ENCODE data around the gene E2F1.

The E2F1 gene

DNA sequence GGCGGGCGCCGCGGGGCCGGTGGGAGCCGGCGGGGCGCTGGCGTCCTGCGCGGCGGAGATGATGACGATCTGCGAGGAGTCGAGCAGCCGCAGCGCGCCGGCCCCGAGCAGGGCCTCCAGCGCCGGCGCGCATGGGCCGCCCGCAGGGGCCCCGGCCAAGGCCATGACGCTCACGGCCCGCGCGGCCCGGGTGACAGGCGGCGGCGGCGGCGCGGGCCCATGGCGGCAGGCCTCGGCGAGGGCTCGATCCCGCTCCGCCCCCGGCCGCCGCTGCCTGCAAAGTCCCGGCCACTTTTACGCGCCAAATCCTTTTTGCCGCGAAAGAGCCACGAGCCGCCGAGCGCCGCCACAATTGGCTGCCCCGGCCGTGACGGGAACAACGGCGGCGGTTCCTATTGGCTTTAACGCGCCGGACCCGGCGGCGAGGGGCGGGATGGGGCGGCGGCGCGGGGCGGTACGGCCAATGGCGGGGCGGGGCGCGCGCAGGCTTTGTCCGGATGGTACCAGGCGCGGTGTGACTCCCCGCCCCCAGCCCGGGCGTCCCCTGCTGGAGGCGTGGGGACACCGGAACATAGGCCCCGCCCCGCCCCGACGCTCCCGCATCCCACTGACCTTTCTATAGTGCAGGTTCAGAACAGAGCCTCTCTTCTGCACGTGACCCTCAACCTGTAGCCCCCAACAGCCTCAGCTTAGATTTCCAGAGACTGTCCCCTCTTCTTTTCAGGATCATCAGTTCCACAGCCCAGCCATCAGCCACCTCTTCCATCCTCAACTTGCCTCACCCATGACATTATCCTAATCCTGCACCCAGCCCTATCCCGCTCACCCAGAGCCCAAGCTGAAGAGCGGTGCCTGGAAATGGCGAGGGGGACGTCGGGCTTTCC, at the start of gene E2F1:
TSS of gene E2F1 (minus strand) at position 286 of the 884 bp plus-strand sequence. CDS start at position 165, 121 bp downstream.
- FAIRE-seq = no peak

DNA sequence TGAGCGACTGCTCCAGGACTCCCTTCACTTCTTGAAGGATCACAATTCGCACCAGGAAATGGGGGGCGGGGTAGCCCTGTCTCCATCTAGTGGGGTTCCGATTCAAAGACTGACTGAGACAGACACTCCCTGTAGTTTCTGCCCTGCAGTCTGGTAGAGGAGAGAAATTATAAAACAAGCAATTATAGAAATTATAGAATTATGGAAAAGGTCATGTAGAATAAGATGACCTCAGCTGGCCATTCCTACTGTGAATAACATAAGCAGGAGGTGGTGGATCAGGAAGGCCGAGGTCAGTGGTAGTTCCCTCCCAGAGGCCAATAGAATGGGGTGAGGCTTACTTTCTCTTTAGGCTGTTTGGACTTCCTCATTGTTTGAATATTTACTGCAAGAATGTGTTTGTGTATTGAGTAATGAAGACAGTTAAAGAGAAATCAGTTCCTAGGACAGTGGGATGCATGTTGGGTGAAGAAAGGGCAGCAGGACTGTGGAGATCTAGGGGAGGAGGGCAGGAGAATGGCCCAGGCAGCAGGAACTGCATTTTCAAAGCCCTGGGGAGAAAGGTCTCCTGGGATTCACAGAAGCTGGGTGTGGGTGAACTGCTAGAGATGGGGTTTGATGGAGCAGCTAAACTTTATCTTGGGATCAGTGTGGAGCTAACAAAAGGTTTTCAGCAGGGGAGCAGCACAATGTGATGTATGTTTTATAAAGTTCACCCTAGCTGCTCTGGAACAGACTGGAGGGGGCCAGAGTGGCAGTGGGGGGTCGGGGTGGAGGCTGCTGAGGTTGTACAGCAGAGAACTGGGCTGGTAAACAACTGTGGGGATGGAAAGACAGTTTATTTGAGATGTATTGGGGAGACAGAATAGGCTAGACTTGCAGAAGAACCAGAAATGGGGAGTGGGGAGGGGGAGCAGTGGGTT, 47.7 kb upstream of the E2F1 start:
- FAIRE-seq = peak; percentile 12

DNA sequence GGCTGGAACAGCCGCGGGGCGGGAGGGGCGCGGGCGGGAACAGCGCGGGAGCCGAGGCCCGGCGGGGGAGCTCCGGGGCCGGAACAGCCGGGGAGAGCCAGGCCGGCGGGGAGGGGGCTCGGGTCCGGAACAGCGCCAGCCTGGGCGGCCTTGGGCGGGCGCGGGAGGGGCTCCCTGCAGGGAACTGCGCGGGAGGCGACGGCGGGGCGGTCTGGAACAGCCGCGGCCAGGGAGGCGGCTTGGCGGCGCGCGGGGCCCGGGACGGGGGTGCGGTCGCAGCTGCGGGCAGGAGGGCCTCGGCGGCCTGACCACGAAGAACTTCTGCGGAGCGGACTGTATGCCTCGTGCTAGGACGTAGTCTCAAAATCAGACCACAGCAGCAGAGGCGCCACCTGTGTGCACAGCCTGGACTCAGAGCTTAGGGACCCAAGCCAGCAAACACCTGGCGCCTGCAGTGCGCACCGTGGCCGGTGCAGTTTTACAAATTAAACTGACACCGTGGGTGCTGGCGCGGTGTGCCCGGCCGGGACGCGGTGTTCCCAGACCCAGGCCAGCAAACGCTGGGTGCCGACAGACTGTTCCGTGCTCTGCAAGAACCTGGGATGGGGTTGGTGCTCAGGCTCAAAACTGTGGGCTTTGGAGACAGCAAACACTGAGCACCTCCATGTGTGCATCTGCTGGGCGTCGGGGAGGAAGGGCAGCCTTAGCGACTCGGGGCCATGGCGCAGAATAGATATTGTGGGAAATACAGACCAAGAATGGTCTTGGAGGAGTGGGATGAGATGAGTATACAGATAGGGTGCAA, 46.2 kb upstream of the E2F1 start:
- no peak for FAIRE-seq

DNA sequence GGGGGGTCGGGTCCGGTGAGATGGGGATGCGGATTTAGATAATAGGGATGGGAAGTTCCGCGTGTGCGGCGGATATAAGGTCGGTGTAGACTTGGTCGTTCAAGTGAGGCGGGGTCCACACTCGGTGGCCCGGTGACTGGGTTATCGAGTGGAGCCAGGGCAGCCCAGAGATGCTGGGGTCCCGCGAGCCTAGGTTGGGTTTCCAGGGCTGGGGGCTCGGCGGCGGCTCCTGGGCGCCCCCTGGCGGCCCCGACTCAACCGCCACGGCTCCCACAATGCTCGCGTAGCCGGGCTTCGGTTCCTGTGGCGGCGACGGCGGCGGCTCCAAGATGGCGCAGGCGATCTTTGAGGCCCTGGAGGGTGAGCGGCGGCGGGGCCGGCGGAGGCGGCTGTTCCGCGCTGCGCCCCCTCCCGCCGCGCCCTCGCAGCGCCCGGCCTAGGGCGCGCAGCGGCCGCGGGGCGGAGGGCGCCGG, 45.5 kb upstream of the E2F1 start, which contains the start of gene ZNF341:
TSS of gene ZNF341 (plus strand) at position 304 of the 473 bp plus-strand sequence. CDS start at position 330, 26 bp downstream.
- no peak for FAIRE-seq

GRCh38 chr20:33730946-33731692, 44.9 kb upstream of the E2F1 start:
- FAIRE-seq = no peak

GRCh38 chr20:33729101-33729500, 42.9 kb upstream of the E2F1 start:
- FAIRE-seq = no peak

GRCh38 chr20:33728463-33728862, 42.3 kb upstream of the E2F1 start:
- FAIRE-seq = no peak

- no peak for FAIRE-seq
These were observed 41.6 kb upstream of the E2F1 start for GRCh38 chr20:33727806-33728205.

- FAIRE-seq = no peak
These were observed 40.9 kb upstream of the E2F1 start for GRCh38 chr20:33727115-33727479.

GRCh38 chr20:33725607-33726264, 39.6 kb upstream of the E2F1 start:
- no peak for FAIRE-seq

GRCh38 chr20:33724439-33725094, 38.4 kb upstream of the E2F1 start:
- no peak for FAIRE-seq

GRCh38 chr20:33721391-33722140, 35.4 kb upstream of the E2F1 start:
- no peak for FAIRE-seq

- FAIRE-seq = peak; percentile 98
These were observed 34.0 kb upstream of the E2F1 start, which contains the start of gene PXMP4 for GRCh38 chr20:33719989-33720709. TSS of gene PXMP4 (minus strand) at chr20:33720310. CDS start at chr20:33720207, 103 bp downstream.

DNA sequence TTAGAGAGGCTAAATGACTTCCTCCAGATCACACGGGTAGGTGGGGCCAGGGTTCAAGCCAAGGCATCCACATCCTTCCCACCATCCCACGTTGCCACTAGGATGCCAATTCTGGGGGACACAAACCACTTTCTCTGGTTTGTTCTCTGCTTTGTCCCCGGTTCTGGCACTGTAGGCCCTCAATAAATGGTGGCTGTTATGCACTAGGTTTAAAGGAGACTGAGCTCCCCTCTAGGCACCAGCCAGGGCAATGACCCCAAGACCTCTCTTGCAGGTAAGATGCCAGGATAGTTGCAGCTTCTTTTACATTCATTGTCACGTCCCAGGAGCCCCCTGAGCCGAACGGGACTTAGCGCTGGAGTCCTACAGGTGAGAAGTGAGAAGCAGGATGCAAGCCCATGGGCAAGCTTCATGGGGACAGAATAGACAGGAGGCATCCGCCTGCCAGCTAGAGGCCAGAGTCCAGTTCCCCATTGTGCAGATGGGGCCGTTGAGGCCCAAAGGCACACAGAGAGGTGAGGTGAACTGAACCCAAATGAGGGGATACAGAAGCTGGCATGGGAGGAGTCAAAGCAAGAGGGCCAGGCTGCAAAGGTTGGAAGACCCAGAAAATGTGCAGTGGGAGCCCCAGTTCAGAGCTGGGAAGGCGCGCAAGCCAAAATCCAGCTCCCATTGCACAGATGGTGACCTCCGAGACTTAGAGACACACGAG, 33.2 kb upstream of the E2F1 start:
- no peak for FAIRE-seq

- FAIRE-seq = no peak
These were observed 30.3 kb upstream of the E2F1 start for GRCh38 chr20:33716498-33716897.

DNA sequence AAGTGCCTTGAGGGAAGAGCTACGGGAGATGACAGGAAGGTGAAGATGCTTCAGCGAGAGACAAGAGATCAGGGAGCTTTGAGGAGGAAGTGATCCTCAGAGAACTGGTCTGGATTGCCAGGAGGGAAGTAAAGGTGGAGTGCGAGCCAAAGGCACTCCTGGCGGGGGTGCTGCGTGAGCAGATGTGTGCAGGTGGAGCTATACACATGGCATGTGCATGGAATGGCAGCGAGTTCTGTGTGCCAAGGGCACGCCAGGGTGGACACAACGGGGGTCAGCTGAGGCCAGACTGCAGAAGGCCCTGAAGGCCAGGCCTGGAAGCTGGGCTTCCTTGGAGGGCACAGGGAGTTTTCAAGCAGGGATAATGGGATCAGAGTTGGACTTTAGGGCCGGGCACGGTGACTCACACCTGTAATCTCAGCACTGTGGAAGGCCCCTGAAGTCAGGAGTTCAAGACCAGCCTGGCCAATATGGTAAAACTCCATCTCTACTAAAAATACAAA, 27.7 kb upstream of the E2F1 start:
- no peak for FAIRE-seq

DNA sequence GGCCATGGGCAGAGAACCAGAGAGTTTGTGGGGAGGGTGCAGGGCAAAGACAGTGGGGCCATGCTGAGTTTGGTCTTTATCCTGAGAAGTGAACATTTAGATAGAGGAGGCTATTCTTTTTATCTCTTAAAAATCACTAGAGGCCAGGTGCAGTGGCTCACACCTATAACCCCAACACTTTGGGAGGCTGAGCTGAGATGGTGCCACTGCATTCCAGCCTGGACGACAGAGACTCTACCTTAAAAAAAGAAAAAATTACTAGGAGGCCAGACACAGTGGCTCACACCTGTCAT, 25.2 kb upstream of the E2F1 start:
- FAIRE-seq = no peak
